SH-SY5Y (cell line): ENCODE results near the gene SPPL2B.

Experiments
- GATA2 ChIP-seq: IDR thresholded peaks from 2 replicates; pipeline ENCODE4 v1.6.1; 2011; ENCODE audit warnings: mild to moderate bottlenecking, low read depth, low read length
- GATA3 ChIP-seq: IDR thresholded peaks from 2 replicates; pipeline ENCODE4 v1.6.1; 2011; ENCODE audit warnings: low read depth, mild to moderate bottlenecking, low read length, moderate library complexity

DNA sequence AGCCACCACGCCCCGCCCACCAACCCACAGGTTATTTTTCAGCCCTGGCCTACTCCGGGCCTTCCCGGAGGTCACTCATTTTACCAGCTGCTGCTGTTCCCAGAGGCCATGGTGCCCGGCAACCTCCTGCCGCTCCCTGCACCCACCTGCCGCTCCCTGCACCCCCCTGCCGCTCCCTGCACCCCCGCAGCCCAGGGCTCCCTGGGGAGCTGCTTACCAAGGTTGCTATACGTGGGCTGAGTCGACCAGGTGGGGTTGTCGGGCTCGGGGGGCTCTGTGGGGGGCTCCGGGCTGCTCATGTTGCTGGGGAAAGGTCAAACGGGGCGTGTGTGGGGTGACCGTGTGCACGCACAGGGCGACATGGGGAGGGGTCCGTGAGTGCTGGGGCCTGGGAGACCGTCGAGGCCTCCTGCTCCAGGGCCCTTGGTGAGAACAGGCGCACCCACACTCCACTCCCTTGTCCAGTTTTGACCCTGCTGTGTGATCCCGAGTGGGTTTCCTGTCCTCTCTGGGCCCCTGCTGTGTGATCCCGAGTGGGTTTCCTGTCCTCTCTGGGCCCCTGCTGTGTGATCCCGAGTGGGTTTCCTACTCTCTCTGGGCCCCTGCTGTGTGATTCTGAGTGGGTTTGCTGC lies 47.7 kb upstream of the SPPL2B start:
- TF ChIP-seq GATA2 (no peak), GATA3 (no peak)
